ENCODE data around the gene CST11.

The CST11 gene

DNA sequence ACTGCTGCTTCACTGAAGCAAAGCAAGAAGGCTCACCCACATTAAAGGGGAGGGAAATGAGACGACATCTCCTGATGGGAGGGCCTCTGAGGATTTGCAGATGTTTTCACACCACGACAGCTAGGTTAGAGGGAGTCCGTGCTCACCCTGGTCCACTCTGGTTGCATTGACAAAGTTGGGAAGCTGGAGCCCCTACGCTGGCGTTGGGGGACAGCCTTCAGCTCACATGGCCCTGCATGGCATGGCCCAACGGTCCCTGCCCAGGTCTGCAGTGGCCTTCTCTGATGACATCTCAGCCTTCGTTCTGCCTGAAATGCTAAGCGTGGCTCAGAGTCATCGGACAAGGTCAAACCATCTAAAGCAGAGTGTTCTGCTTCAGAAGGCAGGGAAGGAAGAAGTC lies 27.5 kb downstream of the CST11 start:
- in situ Hi-C loops (cut with MboI; ENCODE audit: low sequenced_read_pairs), result loop anchor here (25.0 kb wide), 1 partner anchor 187 kb away; the partner anchor contains the start of gene CST9

DNA sequence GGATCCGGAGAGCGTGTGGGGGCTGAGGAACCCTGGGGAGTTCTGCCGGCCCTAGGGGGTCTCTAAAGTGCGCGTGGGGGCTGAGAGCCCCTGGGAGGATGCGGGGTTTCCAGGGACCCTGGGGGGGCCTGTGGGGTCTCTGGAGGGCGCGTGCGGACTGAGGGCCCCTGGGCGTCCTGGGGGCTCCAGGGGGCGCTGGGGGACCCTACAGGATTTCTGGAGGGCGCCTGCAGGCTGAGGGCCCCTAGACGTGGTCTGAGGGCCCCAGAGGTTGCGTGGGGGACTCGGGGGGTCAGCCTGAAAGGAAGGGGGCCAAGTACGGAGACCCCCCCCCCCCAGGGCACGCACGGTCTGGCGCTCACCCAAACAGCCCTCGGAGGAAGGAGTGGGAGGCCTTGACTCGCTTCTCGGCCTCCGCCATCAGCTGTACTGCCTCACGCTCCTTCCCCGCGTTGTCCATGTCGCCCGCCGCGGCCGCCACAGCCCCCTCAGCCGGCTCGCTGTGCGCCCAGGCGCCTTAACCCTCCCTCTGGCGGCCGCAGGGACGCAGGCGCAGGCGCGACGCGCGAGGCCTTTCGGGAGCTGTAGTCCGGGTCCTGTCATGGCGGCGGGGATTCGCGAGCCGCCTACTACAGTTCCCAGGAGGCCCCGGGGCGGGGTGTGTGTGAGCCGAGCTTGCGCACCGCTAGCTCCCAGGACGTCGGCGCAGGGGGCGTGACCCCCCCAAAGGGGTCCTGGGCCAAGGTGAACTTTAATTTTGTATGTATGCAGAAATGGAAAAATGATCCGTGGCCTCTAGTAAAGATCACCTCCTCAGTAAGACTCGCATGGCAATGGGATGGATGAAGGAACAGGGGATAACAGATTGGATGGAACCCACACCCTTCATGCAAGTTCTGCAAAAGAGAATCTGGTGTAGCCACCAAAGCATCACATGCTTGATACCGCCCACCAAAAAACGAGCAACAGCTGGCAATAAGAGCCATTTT lies 31.4 kb downstream of the CST11 start, which contains the start of gene NAPB:
Gene NAPB (minus strand): TSS at position 546 of the 989 bp plus-strand sequence. CDS start 86 bp downstream, at position 460.
- in situ Hi-C loops (cut with MboI; ENCODE audit: low sequenced_read_pairs), result no loop called here

DNA sequence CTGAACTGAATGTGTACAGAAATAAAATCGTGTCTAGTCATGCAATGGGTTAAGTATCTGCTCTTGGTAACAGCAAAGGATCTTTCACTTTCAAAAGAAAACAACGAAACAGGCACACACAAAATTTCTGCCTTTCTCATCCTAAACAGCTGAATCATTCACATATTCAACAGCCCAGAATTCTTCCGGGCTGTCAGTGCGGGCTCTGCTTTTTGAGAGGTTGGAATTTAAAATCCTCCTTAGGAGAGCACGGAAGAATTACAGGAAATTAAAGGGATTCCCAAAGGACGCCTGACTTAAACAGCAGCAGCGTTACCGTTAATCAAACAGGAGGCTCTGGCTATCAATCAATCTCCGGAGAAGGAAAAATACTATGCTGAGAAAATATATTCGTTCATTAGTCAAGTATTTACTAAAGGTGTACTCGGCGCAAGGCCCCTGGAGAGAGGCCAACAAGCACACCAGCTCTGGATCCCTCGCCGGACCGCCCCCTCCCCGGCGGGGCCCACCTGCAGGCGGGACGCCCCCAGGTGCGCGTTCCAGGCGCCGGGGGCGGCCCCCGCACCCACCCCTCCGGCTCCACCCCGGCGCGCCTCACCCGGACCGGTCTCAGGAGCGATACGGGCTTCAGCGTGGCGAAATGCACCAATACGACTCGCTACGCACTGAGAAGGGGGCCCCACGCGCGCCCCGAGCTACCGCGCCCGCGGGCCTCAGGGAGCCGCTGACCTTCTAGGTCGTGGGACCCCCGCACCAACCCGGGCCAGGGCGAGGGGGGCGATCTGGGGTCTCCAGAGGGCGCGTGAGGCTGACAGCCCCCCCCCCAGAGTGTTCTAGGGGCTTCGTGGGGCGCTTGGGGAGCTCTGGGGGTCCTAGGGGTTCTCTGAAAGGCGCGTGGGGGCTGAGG lies 32.4 kb downstream of the CST11 start:
- in situ Hi-C loops (cut with MboI; ENCODE audit: low sequenced_read_pairs), result no loop called here

DNA sequence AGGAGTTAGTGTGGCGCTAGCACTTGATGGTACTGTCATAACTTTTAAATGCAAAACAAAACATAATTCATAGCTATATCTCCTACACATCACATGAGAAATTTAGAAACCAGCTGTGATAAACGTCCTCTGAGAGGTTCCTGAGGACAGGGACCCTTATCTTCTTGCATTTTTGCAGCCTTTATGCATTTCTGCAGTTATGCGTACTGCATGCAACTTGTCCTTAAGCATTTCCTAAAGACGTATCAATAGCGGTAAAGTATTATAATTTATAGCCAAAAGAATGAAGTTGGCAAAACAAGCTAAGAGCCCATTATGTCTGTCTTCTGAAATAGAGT lies 33.0 kb downstream of the CST11 start:
- in situ Hi-C loops (cut with MboI; ENCODE audit: low sequenced_read_pairs), result no loop called here

DNA sequence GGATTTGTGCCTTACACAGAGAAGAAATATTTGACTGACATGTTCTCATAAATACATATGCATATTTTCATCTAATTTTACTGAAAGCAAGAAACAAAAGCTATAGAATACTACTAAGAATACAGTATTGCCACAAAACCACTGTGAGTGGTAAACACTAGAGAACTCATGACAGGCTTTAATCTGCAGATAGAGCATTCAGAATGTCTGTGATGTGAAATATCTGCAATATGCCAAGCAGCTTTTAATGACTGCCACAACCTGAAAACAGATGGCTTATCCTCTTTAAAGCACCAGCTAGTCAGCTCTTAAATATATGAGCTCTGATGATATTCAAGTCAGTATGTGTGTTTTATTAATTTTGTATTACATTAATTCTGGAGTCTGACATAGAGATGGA lies 34.8 kb downstream of the CST11 start:
- in situ Hi-C loops (cut with MboI; ENCODE audit: low sequenced_read_pairs), result no loop called here

DNA sequence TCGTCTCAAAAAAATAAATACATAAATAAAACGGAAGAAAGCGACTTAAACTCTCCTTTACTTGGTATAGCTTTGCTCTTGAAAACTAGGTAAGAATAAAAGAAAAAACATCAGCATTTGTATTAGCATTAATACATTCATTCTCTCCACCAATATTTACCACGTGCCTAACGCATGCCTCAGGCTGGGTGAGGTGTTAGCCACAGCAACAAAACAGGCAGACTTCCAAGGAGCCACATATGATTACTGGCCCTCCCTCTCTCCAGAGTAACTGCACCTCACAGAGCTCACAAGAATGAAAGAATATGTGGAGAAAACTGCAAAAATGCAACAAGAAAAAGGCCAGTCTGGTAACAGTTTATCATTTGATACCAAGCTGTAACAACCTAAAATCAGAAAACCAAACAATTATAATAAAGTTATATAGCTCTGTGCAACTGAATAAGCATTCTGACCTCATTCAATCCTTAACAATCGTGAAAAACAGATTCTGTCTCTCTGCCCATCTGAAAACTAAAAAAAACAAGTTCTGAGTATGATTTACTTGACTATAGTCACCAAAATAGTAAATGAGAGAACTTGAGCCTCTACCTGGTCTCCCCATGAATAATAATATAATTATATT lies 36.6 kb downstream of the CST11 start:
- in situ Hi-C loops (cut with MboI; ENCODE audit: low sequenced_read_pairs), result no loop called here

DNA sequence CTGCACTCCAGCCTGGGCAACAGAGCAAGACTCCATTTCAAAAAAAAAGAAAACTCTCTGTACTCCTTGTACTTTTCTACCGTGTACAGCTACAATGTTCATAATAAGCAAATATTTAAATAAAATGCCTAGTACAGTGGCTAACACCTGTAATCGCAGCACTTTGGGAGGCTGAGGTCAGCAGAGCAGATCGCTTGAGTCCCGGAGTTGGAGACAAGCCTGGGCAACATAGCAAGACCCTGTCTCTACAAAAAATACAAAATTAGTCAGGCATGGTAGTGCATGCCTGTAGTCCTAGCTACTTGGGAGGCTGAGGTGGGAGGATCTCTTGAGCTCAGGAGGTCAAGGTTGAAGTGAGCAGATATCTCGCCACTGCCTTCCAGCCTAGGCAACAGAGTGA lies 37.1 kb downstream of the CST11 start:
- in situ Hi-C loops (cut with MboI; ENCODE audit: low sequenced_read_pairs), result no loop called here

DNA sequence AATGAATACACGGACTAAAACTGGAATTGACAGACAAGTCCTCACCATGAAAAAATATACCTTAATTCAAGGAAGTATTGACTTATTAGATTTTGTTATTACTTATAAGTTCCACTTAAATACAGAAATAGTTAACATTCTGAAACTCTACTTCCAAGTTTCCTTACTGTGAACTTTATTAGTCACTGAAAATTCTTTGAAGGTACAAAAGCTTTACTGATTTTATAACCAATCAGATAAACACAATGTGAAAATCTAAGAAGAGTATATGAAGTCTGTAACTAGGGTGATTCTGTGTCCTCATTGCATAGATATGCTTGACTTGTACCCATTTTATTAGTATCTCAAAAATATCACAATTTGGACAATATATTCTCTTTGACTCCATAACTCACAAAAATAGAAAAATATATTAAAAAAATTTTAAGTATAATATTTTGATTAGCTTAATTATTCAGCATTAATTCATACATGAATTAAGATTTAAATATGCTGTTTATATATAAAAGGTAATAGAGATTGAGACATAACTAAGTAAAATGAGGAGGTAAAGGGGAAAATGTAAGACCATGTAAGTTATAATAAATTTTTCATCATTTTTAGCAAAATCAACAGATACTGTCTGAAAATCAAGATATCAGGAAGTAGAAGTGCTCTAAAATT lies 38.0 kb downstream of the CST11 start:
- in situ Hi-C loops (cut with MboI; ENCODE audit: low sequenced_read_pairs), result no loop called here

DNA sequence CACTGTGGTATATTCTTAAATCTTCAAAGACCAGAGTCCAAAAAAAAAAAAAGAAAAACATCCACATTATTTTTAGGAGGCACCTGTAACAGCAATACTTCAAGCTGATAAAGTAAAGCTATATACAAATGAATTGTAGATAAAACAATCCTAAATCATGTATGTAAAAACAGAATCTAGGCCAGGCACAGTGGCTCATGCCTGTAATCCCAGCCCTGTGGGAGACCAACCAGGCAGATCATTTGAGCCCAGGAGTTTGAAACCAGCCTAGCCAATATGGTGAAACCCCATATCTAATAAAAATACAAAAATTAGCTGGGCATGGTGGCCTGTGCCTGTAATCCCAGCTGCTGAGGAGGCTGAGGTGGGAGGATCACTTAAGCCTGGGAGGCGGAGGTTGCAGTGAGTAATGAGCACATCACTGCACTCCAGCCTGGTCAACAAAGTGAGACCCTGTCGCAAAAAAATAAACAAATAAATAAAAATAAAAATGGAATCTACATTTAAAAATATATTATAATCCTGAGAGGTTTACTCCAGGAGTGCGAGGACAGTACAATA lies 38.7 kb downstream of the CST11 start:
- in situ Hi-C loops (cut with MboI; ENCODE audit: low sequenced_read_pairs), result no loop called here

DNA sequence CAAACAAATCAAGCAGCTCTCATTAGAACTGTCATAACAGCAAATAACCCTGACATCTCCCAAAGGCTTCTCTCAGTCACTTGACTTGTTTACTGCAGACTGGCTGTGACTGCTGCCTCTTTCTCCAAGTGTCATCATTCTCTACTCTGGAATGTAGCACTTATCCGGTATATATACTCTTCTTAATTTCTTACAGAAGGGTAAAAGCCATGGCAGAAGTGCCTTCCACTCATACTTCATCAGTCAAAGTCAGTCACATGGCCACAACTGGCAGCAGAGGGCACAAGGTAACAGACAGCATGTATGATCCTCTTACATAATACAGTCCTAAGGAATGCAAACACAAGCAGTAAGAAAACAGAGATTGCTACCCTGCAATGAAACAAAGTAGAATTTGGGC lies 40.6 kb downstream of the CST11 start:
- in situ Hi-C loops (cut with MboI; ENCODE audit: low sequenced_read_pairs), result no loop called here

DNA sequence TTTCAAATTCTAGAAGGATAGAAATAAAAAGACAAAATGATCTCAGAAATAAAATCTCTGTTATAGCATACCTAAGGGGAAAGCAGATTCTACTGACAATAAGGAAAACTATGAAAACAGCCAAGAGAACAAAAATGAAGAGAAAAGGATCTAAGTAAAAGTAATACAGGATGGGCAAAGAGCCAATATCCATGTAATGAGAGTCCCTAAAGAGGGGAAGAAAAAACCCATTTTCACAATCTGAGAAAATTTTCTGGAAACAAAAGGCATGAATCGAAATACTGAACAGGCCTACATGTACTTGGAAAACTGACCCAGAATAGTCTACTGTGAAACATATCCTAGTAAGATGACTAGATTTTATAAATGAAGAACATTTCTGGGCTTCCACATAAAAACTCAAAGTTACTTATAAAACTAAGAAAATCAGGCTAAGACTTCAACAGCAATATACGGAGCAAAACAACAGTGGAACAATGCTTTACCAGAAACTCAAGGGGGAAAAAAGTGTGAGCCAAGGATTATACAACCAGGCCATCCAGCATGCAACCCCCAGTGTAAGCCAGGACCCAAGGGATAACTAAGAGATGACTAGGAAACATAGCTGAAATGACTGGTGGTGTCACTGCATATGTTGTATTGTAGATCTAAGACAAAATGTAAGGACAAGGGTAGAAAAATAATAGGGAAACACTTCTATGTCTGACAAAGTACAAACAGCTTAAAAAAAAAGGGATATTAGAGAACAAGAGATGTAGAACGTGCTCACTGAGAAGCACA lies 41.6 kb downstream of the CST11 start:
- in situ Hi-C loops (cut with MboI; ENCODE audit: low sequenced_read_pairs), result no loop called here

DNA sequence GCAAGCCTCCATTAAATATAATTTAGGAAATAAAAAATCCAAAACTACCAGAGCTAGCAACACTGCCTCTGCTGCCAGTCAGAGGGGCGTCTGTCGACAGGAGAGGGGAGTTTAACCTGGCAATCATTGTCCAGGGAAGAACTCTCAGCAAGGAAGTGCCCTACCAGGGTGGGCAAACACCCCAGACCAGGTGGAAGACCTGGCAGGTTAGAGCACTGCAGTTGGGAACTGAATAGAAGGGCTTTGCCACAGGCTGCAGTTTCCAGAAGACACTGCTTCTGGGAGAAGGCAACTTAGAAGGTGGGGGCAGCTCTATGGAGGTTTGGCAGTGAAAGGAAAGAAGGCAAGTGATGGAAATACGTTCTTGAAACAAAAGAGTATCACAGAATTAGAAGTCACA lies 42.9 kb downstream of the CST11 start:
- in situ Hi-C loops (cut with MboI; ENCODE audit: low sequenced_read_pairs), result no loop called here

DNA sequence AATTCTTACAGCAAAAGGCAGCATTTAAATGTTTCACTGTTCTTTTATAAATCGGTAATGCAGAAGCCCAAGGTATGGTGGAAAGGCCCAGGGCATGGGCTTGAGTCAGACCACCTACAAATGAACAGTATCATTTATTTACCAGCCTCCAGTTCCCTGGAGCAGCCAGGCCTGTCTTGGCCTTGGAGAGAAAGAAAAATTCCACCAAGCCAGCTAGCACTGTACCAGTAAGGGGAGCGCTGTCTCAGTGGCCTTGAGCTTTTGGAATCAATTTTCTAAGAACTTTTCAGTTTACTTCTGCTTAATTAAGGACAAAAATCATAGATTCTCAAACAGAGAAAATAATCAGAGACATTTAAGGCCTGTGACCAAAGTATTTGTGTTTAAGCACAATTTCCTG lies 43.7 kb downstream of the CST11 start:
- in situ Hi-C loops (cut with MboI; ENCODE audit: low sequenced_read_pairs), result no loop called here

DNA sequence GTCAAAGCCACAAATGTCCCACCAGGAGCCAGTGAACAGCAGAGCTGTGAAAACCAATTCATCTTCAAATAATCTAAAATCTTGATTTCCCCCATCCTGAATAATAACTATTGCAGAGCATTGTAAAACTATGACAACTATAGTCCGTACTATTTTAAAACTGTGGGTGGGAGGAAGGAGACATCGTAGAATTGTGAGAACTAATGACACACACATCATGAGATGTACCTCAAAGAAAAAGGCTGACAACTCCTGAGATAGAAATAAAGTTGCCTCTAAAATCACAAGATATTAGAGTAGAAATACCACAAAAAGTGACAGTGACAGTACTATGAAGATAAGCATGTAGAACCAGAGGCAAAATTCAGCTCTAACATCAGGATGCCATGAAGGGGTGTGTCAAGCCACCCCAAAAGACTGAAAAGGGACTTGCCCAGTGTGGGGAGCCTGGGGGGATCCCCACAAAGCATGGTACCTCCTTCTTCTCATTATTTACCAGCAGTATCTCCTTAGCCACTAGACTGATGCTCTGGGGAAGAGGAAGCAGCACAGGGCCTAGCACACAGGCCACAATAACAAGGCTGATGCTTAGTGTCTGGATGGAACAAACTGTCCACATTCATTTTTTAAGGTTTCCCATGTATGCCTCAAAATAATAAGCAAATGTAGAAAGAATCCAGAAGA lies 44.8 kb downstream of the CST11 start:
- in situ Hi-C loops (cut with MboI; ENCODE audit: low sequenced_read_pairs), result no loop called here

DNA sequence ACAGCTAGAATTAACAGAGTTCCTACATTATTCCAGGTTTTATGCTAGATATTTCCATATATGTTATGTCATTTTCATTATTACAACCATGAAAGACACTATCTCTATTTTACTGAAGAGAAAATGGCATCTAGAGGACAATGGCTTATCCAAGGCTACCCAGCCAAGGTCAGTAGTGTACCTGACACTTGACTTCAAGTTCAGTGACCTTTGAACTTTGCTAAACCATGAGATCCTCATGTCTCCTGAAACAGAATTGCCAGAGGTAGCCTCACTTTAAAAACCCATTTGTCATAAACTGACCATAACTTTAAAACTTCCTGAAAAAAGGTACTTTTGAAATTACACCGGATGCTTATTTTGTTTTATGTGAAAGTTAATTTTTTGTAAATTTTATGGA lies 45.8 kb downstream of the CST11 start:
- in situ Hi-C loops (cut with MboI; ENCODE audit: low sequenced_read_pairs), result no loop called here

DNA sequence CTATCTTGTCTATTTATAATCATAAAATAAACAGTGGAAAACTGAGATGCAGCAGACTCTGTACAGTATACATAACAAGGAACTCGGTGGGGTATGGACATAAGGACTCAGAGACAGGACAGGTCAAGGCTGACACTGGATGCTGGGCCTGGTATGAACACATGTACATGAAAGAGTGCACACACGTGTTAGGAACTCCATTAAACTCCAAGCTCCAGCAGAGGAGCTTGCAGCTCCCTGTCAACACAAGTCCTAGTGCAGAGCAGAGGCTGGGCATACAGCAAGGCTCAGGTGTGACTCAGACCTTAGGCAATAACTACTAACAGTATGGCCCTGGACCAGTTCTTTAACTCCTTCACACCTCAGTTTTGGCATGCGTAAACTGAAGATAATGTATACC lies 48.5 kb downstream of the CST11 start:
- in situ Hi-C loops (cut with MboI; ENCODE audit: low sequenced_read_pairs), result no loop called here

DNA sequence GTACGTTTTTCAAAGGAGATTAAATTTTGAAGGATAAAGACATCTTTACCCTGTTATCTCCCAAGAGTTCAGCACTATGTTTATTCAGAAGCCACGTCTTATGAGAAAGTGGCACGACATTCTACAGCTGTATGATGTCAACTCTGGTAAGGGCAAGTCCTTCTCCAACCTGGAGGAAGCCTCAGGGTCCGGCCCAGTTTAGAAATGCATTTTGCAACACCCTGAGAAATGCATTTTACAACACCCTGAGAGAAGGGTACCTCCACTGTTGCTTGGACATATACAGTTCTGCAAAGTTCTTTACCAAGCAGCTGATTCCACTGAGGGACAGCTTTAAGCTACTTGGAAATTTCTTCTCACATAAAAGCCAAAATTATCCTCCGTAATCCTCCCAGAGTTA lies 48.9 kb downstream of the CST11 start:
- in situ Hi-C loops (cut with MboI; ENCODE audit: low sequenced_read_pairs), result no loop called here

DNA sequence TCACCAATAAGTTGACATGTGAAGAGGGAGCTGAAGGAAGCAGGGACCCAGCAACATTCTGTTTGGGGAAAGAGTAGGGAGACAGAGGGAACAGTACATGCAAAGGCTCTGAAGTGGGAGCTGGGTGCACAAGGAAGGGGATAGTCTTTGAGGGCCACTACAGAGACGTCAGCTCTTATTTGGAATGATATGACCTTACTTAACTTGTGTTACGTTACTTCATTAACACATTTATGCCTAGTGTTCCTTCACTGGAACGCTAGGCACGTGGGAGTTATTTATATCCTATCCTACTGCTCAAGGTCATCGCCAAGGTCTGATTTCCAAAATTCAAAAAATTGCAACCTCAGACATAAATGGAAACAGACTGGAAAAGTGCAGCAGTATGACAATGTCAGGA lies 51.6 kb downstream of the CST11 start:
- in situ Hi-C loops (cut with MboI; ENCODE audit: low sequenced_read_pairs), result no loop called here
